Activated CD8-positive, alpha-beta memory T cell treated with anti-CD3 and anti-CD28 coated beads for 24 hours (primary cell): ENCODE results near the gene GLT8D1.
"Not testable (repeated sequence)": the region's sequence is repeated elsewhere in the genome, so short reads cannot be mapped to it uniquely, and the experiment has no call there.

Source experiments
- DNase-seq: peaks from one replicate; pipeline ENCODE4 v3.0.0-alpha.2; 2020

The GLT8D1 gene, protein sequence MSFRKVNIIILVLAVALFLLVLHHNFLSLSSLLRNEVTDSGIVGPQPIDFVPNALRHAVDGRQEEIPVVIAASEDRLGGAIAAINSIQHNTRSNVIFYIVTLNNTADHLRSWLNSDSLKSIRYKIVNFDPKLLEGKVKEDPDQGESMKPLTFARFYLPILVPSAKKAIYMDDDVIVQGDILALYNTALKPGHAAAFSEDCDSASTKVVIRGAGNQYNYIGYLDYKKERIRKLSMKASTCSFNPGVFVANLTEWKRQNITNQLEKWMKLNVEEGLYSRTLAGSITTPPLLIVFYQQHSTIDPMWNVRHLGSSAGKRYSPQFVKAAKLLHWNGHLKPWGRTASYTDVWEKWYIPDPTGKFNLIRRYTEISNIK

DNA sequence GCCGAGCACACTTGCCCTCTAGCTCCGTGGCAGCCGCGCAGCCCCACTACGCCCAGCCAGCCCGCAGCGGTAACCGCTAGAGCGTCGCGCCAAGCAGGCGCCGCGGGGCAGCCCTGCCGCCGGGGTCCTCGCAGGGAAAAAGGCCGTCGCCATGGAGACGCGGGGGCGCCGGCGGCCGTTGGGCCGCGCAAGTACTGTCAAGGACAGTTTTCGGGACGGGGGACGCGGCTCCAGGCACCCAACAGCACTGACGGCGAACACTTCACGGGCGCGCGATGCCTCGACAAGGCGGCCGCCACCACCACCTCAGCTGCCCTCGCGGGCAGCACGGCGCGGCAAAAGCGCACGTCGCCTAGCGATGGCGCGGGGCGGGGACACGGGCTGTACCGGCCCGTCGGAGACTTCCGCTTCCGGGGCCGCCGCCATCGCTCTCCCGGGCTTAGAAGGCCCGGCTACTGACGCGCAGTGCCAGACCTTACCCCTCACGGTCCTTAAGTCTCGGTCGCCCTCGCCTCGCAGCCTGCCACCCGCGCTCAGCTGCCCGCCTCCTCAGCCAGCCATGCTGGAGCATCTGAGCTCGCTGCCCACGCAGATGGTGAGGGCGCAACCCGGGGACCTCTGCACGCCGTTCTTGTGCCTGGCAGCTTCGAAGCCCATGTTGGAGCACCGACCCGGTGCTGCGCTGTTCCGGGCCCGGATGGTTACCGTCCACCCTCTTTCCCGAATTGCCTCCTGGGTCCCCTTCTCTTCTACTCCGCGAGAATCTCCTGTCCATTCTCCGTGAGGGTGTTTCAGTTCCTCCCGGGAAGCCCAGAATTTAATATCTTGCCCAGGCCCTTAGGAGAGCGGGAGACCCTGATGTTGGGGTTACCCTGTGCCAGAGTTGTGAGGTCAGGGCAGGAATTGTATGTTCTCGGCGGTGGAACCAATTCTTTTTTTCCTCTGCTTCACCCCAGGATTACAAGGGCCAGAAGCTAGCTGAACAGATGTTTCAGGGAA, at the start of gene GLT8D1, which contains the start of gene SPCS1:
TSS of gene GLT8D1 (minus strand) at position 104 of the 999 bp plus-strand sequence. CDS start 5,331 bp downstream, outside the sequence.
TSS of gene SPCS1 (plus strand) at position 419 of the 999 bp plus-strand sequence. CDS start at position 560, 141 bp downstream.
- DNase-seq, result peak; percentile 96

DNA sequence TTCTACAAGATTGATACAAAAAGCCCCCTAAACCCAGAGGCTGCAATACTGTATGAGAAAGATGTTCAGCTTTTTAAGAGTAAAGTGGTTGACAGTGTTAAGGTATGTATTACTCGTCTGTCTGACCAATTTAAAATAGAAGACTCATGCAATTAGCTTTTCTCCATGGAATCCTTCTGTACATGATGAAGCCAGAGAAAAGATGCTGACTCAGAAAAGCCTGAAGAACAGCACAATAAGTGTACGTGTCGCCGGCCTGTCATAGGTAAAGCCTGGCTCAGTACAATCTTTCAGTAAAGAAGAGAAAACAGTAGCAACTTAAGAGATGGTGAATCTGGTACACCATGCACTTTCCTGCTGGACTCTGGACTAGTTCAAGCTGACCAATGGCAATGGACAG, 48.8 kb upstream of the GLT8D1 start:
- DNase-seq, result no peak

DNA sequence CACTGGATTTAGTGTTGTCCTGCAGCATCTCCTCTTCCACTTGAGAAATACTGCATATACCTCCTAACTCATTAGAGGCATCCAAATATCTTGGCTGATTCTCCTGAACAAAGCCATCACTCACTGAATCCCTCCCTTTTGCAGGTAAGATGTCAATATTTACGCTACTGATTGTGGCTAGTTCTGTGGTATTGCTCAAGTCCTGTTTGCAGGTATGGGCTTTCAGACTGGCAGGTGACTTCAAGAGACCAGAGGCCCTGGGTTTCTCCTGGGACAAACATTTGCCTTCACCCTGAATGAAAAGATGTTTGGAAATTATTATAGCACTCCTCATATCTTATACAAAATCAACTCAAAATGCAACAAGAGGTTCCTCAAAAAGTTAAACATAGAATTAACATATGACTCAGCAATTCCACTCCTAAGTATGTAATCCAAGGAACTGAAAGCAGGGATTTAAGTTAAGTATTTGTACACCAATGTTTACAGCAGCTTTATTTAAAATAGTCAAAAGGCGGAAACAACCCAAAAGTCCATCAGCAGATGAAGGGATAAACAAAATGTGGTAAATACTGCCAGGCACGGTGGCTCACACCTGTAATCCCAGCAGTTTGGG, 46.6 kb upstream of the GLT8D1 start:
- DNase-seq, result no peak

DNA sequence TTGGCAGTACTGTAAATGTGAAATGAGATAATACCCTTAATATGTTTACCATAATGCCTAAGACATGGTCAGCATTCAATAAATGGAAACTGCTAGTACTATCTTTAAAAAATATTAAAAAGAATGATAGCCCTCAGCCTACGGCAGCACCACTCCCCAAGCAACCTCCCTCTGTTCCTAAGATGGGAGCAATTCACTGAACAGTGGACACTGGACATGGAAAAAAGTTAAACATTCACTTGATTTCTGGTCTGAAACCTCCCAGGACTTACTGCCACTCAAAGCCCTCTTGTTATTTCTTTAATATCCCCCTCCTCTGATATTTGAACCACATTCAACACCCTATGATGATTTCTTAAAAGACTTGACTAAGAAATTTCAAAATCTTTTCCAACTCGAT, 38.1 kb upstream of the GLT8D1 start:
- no peak for DNase-seq

DNA sequence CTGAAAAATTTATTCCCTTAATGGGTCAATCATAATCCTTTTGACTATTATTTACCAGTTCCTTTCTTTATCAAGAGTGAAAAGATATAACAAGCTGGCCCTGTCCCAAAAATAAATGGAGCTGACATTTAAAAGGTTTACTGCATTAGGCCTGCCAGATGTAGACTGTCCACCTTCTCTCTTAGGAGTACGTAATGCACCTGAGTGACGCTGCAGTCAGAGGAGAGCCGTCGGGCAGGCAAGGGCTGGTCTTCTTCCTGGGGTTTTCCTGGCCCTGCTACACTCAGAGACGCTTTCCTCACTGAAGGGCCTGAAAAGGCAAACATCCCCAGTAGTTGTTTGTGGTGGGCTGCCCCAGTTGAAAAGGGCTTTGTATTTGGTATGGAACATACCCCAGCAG, 37.6 kb upstream of the GLT8D1 start:
- no peak for DNase-seq

DNA sequence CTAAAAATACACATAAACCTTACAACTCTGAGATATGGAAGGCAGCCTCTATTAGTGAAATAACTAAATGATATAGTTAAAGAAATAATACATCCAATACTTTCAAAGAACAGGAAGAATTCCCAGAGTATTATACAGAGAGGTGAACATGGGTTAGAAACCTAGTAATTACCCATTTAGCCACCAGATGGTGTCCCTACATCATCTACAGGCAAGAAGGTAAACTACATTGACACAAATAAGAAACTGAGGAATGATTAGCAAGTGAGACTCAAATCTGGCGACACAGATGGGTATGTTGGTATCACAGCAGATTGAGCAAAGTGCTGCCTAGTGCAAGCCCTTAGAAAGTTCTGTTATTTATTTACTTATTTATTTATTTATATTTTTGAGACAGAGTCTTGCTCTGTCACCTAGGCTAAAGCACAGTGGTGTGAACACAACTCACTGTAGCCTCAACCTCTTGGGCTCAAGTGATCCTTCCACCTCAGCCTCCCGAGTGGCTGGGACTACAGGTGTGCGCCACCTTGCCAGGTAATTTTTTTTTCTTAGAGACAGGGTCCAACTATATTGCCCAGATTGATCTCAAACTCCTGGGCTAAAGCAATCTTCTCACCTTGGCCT, 36.9 kb upstream of the GLT8D1 start:
- DNase-seq, result no peak

DNA sequence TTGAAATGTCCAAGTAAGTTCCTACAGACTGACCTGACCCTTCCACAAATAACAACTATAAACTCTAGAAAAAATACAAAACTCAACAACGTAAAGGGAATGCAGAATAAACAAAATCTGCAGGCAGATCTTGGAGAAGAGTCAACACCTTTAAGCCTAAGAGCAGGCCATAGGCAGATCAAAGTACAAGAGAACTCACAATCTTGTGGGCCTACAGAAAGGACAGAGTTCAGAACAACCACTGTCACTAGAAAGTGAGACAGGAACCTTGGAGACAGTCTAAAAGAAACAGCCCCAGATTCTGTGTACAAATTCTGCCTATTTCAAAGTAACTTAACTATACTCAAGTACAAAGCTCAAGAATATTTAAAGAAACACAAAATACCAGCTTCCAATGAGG, 34.1 kb upstream of the GLT8D1 start:
- no peak for DNase-seq

DNA sequence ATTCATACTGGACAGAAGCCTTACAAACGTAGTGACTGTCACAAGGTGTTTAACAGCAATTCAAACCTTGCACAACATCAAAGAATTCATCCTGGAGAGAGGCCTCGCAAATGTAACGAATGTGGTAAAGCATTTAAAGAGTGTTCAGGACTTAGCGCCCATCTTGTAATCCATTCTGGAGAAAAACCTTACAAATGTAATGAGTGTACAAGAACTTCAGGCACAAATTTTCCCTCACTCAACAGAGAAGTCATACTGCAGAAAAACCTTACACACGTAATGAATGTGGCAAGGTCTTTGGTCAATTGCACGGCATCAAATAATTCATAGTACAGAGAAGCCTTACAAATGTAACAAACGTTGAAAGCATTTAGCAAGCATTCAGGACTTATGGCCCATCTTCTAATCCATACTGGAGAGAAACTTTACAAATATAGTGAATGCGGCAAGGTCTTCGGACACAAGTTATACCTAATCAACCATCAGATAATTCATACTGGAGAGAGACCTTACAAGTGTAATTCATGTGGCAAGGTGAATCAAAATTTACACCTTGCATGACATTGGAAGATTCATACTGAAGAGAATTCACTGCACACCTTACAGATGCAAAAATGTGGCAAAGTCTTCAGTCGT, 27.8 kb upstream of the GLT8D1 start:
- no peak for DNase-seq

DNA sequence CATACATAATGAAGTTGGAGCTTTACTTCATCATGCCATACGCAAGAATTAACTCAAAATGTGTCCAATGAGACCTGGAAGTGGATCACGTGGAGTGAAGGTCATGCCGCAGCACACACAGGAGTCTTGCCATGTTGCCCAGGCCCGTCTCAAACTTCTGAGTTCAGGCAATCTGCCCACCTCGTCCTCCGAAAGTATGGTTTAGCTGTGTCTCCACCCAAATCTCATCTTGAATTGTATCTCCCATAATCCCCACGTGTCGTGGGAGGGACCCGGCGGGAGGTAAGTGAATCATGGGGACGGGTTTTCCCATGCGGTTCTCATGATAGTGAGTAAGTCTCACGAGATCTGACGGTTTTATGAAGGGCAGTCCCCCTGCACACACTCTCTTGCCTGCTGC, 26.0 kb upstream of the GLT8D1 start:
- no peak for DNase-seq

DNA sequence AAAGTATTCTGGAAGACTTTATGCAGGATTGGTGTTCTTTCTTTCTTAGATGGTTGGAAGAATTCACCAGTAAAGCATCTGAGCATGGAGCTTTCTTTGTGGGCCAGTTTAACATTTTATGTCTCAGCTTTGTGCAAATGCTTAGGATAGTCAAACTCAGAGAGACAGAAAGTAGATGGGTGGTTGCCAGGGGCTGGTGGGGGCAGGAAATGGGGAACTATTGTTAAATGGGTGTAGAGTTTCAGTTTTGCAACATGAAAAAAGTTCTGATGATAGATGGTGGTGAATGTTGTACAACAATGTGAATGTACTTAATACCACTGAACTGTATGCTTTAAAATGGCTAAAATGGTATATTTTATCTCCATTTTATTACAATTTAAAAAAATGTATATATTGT, 25.1 kb upstream of the GLT8D1 start:
- no peak for DNase-seq

DNA sequence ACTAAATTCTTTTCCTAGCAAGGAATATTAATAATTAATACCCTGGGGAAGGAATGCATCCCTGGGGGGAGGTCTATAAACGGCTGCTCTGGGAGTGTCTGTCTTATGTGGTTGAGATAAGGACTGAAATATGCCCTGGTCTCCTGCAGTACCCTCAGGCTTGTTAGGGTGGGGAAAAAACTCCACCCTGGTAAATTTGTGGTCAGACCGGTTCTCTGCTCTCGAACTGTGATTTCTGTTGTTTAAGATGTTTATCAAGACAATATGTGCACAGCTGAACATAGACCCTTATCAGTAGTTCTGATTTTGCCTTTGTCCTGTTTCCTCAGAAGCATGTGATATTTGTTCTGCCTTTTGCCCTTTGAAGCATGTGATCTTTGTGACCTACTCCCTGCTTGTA, 23.2 kb upstream of the GLT8D1 start:
- DNase-seq, result not testable (repeated sequence)

DNA sequence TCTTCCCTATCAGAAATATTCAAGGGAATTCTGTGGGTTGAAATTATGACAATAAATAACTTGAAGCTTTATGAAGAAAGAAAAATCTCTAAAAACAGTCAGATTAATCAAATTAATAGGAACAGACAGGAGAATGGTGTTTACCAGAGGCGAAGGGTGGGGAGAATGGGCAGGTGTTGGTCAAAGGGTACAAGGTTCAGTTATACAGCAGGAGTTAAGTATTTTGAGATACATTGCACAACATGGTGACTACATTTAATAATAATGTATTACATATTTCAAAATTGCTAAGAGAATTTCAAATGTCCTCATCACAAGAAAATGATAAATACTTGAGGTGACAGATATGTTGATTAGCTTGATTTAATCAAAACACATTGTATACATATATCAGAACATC, 18.9 kb upstream of the GLT8D1 start:
- DNase-seq, result no peak

DNA sequence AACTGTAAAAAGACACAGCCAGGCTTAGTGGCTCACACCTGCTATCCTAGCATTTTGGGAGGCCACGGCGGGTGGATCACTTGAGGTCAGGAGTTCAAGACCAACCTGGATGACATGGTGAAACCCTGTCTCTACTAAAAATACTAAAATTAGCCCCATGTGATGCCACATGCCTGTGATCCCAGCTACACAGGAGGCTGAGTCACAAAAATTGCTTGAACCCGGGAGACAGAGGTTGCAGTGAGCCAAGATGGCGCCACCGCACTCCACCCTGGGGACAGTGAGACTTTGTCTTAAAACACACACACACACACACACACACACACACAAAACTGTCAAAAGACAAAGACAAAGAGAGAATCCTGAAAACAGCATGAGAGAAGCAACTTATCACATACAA, 18.3 kb upstream of the GLT8D1 start:
- no peak for DNase-seq

DNA sequence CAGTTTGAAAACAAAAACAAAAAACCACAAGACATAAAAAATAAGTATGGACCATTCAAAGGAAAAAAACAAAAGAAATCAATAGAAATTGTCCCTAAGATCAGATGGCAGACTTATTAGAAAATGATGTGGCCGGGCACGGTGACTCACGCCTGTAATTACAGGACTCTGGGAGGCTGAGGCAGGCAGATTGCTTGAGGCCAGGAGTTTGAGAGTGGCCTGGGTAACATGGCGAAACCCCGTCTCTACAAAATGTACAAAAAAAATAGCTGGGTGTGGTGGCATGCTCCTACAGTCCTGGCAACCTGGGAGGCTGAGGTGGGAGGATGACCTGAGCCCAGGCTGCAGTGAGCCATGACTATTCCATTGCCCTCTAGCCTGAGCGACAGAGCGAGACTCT, 16.9 kb upstream of the GLT8D1 start:
- no peak for DNase-seq

DNA sequence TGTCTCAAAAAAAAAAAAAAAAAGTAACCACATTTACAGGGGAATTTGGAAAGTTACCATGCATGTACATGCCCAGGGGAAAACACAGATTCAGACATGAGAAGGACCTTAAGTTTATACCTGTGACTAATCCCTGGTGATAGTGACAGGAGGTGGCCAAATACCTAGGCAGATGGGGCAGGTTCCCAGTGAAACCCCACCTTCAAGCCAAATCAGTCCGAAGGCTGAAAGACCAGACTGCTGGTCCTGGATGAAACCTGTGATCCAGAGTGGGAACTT, 16.1 kb upstream of the GLT8D1 start:
- no peak for DNase-seq

DNA sequence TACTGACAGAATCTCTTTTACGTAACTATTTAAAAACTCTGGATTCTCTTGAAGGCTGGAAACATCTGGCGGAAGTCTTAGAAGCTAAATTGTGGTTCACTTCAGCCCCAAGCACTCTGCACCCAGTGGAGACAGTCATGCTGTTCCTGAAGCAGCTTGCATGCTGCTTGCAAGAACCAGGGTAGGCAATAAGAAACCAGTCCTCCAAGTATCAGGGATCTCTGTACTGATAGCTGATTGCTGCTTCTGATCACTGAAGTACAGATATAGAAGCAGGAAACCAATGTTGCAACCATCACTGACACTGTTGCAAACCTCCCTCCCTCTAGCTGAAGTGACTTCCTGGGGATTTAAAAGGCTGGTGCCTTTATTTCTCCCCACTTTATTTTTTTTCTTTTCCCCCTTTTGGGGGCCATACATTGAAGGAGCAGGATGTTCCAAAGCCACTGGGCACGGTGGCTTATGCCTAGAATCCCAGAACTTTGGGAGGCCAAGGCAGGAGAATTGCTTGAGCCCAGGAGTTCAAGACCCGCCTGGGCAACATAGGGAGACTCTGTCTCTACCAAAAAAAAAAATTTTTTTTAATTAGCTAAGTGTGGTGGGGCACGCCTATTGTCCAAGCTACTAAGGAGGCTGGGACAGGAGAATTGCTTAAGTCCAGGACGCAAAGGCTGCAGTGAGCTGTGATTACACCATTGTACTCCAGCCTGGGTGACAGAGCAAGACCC, 15.6 kb upstream of the GLT8D1 start:
- DNase-seq, result no peak

DNA sequence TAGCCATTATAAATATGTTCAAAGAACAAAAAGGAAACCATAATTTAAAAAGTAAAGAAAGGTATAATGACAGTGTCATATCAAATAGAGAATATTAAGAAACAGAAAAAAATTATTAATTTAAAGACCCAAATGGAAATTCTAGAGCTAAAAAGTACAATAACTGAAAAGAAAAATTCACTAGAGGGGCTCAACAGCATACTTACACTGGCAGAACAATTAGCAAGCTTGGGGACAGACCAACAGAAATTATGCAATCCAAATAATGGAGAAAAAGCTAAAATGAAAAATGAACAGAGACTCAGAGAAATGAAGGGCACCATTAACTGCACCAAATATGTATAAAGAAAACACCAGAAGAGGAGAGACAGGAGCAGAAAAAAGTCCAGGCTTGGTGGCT, 14.0 kb upstream of the GLT8D1 start:
- DNase-seq, result no peak

DNA sequence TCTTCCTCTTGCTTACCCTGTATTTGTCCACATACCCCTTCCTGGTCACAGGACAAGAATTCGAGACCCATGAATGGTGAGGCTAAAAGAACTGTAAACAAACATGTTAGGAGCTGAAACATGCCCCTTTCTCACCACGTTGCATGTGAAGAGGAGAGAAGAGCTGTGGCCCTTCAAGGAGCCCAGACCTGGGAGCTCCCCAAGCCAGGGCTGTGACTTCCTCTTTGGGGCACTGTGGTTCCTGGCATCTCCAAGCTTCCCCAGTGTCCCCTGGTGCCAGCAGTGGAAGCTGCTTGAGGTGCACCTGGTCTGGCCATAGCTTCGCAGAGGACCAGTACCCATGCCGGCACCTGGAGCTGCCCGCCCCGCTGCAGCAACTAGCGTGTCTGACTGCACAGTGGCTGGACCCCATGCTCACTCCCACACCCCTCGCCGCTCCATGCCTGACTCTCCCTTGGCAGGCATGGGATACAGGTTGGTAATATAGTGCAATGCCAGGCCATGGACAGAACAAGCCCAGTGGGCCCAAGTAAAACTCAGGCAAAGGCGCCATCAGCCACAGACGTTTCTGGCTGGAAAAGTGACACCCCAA, 10.2 kb upstream of the GLT8D1 start:
- no peak for DNase-seq

DNA sequence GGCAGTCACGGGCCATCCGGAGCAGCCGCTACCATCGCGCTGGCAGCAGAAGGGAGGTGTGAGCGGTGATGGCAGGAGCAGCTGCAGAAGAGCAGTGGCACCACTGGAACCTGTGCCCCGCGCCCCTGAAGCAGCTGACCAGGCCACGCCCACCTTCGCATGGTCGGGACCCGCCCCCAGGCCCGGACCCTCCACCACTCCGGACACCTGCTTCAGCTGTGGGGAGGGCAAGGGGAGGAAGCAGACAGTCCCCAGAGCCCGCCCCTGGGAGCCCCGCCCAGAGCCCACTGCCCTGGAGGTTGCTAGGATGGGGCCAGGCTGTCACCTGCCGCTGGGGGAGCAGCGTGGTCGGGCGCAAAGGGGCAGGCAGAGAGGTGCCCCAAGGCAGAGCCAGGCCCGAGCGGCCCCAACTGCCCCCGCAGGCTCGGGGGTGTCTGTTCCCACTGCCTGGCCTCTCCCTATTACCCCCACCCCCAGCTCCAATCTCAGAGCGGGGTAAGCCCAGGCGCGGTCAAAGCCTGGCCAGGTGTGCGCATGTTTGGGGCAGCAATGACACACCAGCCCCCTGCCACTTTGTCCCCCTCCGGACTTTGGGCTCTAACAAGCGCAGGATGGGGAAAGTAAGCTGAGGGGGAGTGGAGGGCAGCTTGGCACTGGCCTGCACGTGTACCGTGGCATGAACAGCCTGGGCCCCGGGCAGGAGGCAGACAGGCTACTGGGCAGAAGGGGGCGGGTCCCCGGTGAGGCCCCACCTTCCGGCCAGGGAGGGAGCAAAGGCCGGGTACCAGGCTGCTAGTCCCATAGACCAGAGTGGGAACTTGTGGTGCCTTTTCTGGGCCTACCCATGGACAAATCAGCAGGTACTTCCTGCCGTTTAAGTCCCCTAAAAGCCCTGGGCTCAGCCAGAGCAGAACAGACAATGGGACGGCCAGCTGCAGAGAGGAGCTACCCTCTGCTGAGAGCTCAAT, 9.0 kb upstream of the GLT8D1 start:
- no peak for DNase-seq
